Tibial artery (tissue), 4 donors: ENCODE measurements around the gene IL1RN.
A peak's percentile ranks its signal among the peaks of the same experiment; 100 is the strongest.

ENCODE experiments used
- DNase-seq, 2 donors: peaks; one replicate each; pipeline ENCODE4 v3.0.0-alpha.2; 2019
- H3K27ac ChIP-seq, 2 donors: fragments of 200-600 bp; sonication (generic) in 1 of 2; 1 replicate in 1 of 2; 2 replicates in 1 of 2; pipeline ENCODE4 v1.5.1; 2018 to 2019; ENCODE audit warnings: mild to moderate bottlenecking in 1 of 2
- H3K27me3 ChIP-seq, 2 donors: fragments of 200-600 bp; sonication (generic) in 1 of 2; one replicate each; pipeline versions ENCODE4 v1.5.1 to v1.6.0; 2016 to 2019
- H3K36me3 ChIP-seq, 3 donors: fragments of 200-600 bp; sonication (generic) in 2 of 3; one replicate each; pipeline ENCODE4 v1.5.1; 2016 to 2019; ENCODE audit warnings: mild to moderate bottlenecking in 2 of 3
- H3K4me1 ChIP-seq, 4 donors: fragments of 200-600 bp; sonication (generic) in 2 of 4; 1 replicate in 3 of 4; 2 replicates in 1 of 4; pipeline ENCODE4 v1.5.1; 2016 to 2019
- H3K4me3 ChIP-seq, 2 donors: fragments of 200-600 bp; sonication (generic) in 1 of 2; 1 replicate in 1 of 2; 2 replicates in 1 of 2; pipeline ENCODE4 v1.5.1; 2018 to 2019; ENCODE audit warnings: mild to moderate bottlenecking in 2 of 2
- H3K9me3 ChIP-seq, 3 donors: fragments of 200-600 bp; sonication (generic) in 1 of 3; one replicate each; pipeline ENCODE4 v1.5.1; 2016 to 2019
- CTCF ChIP-seq, 2 experiments: fragments of 200-600 bp in 1 of 2; fragments of 450-650 bp in 1 of 2; IDR thresholded peaks; one replicate each; pipeline ENCODE4 v1.5.1; 2017 to 2019; ENCODE audit warnings: antibody characterized with exemption in 2 of 2, mild to moderate bottlenecking in 1 of 2, moderate library complexity in 1 of 2
- intact Hi-C: fragments of 100-400 bp; cut with DNase I; formaldehyde crosslinking; loops from one replicate; pipeline ENCODE4 v1.15.0; 2023; ENCODE audit warnings: low total_unique reads

The IL1RN gene

DNA sequence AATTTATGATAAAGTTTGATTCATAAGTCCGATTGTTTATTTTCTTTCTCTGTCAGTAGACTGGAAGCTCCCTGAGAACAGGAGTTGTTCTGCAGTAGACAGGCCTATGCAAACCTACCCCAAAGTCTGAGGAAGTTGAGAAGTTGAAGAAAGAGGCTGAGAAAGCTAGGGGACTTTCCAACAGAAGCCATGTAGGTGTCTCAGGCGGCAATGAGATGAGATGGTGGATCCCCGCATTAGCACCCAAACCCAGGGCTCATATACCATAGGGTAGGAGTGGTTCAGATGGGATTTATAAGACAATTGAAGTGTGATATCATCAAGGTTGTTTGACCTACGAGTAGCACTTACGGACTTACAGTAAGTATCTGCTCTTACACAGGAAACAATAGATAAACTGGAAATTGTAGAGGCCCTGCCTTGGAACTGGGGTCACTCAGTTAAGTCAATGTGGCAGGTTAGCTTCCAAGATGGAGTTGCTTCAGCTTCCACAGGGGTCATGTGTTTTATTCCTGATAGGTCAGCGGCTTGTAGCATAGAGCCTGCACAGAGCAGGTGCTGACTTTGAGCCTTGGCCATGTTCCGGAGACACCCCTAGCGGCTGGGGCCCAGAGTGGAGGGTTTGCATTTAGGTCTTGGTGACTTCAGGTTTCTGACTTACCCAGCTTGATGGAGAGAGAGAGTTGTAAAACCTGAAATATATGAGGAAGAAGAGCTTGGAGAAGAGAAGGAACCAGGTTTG is 44.1 kb downstream of the IL1RN start:
- H3K36me3 ChIP-seq, result no peaks in the 10 kb centered on the region
- H3K9me3 ChIP-seq, result no peaks in the 10 kb centered on the region
- intact Hi-C loops, result no loop called here
- no peaks in the 10 kb centered on the region for H3K4me1 ChIP-seq
- H3K27me3 ChIP-seq, result no peaks in the 10 kb centered on the region
- no peak for DNase-seq
- TF ChIP-seq CTCF (IDR thresholded peaks at IDR 0.05), result no peak
- no peak overlapping the region for H3K27ac ChIP-seq
- no peak overlapping the region for H3K4me3 ChIP-seq

GRCh38 chr2:113172721-113173541 is 45.5 kb downstream of the IL1RN start:
- TF ChIP-seq CTCF (IDR thresholded peaks at IDR 0.05), result no peak
- H3K9me3 ChIP-seq, result no peaks in the 10 kb centered on the region
- intact Hi-C loops, result no loop called here
- no peaks in the 10 kb centered on the region for H3K4me1 ChIP-seq
- no peak overlapping the region for H3K4me3 ChIP-seq
- H3K27me3 ChIP-seq, result no peaks in the 10 kb centered on the region
- H3K36me3 ChIP-seq, result no peaks in the 10 kb centered on the region
- H3K27ac ChIP-seq, result no peak overlapping the region
- DNase-seq, result peak in 1 of 2 donors; percentile 51

DNA sequence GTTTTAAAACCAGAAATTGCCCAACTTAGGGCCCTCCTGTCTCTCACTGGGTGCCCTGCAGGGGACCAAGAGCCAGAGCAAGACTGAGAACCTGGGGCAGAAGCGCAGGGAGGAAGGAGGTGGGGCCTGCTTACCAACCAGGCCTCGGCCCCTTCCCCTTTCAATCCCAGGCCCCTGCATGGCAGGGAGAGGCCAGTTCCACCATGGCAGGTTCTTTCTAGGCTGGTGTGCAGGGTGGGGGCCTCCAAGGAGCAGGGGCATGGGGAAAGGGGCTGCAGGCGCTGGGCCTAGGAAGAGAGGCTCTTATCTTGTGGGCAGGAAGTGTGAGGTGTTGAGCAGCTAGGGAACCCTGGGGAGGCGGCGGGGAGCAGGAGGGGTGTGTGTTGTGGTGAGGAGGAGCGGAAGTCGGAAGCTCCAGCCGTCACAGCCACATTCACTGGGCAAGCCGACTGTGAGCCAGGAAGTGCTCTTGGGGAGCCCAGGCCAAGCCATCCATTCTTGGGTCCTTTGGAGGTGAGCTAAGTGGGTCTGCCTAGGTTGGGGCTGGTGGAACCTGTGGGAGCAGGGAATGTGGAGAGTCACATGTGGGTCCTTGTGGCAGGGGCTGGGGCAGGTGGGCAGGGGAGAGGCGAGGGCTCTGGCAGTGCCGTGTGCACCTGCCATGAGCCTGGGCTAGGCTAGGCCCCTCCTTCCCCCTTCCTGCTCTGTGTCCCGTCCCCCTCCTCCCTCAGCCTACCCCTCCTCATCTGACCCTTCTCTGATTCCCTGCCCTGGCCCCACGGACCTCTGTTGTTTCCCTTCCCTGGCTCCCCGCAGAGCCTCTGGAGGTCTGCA is 46.4 kb downstream of the IL1RN start, which contains the start of gene PSD4:
Gene PSD4, plus strand, starts transcription at position 430 of the 834 bp plus-strand sequence. CDS start 8,486 bp downstream, outside the sequence.
- Histone ChIP-seq H3K36me3 (no peaks in the 10 kb centered on the region), H3K4me3 (peak within 1 kb of the TSS in 1 of 2 donors; percentile 28), H3K9me3 (no peaks in the 10 kb centered on the region), H3K27ac (no peak within 1 kb of the TSS), H3K4me1 (no peaks in the 10 kb centered on the region), H3K27me3 (no peaks in the 10 kb centered on the region)
- intact Hi-C loops, result no loop called here
- DNase-seq, result peak; percentile 47 to 69
- no peak for TF ChIP-seq CTCF (IDR thresholded peaks at IDR 0.05)

GRCh38 chr2:113174376-113174750 is 47.0 kb downstream of the IL1RN start:
- no peaks in the 10 kb centered on the region for H3K36me3 ChIP-seq
- intact Hi-C loops, result no loop called here
- no peak for TF ChIP-seq CTCF (IDR thresholded peaks at IDR 0.05)
- DNase-seq, result no peak
- H3K9me3 ChIP-seq, result no peaks in the 10 kb centered on the region
- H3K4me3 ChIP-seq, result peak overlapping the region in 1 of 2 donors; percentile 28
- no peaks in the 10 kb centered on the region for H3K4me1 ChIP-seq
- H3K27ac ChIP-seq, result no peak overlapping the region
- H3K27me3 ChIP-seq, result no peaks in the 10 kb centered on the region

DNA sequence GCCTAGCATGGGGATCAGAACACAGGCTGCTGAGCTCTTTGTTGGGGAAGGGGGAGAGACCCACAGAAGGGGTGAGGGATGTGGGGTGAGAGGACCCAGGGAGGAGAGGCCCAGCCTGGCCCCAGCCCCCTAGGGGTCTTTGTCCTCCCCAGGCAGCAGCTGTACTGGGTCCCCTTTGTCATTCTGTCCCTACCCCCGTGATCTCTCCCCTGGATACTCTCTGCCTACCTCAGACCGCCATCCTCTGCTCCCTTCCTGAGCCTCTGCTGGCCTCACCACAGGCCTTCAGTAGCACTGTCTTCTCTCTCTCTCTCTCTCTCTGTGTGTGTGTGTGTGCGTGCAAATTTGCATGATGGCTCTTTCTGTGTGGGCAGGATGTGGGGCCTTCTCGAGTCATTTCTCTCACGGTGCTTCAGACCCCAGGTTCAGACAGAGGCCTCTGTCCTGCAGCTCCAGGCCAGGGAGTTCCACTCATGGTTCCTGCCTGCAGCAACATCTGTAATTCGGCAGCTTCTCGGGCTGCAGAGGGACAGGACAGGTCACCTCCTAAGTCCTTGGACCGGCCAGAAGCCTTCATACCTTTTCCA is 47.7 kb downstream of the IL1RN start:
- Histone ChIP-seq H3K4me3 (no peak overlapping the region), H3K4me1 (no peaks in the 10 kb centered on the region), H3K9me3 (no peaks in the 10 kb centered on the region), H3K27me3 (no peaks in the 10 kb centered on the region), H3K27ac (no peak overlapping the region), H3K36me3 (no peaks in the 10 kb centered on the region)
- no peak for TF ChIP-seq CTCF (IDR thresholded peaks at IDR 0.05)
- intact Hi-C loops, result no loop called here
- DNase-seq, result peak in 1 of 2 donors; percentile 50
